ENCODE measurements around the gene ATP6V0E2.

Gene ATP6V0E2

DNA sequence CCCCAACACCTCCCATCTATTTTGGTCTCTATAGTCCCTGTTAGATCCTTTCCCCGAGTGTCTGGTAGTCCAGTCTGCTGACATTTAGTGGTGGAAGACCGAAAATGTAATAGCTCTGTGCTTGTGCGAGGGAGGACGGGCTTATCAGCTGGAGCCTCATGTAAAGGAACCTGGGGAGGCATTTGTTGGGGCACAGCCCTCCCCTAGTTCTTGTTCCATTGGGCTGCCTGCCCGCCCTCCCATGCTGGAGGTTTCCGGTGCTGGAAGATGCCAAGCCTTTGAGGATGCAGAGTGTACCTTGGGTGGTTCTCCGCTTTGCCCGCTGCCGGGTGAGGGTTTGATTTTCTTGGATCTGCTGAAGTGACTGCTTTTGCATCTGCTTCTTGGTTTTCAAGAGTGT, 30.2 kb upstream of the ATP6V0E2 start:
- no peaks in the 10 kb centered on the region for H3K4me1 ChIP-seq (ENCODE audit: insufficient read depth, insufficient read length)
- TF ChIP-seq YY1 (IDR thresholded peaks at IDR 0.05; ENCODE audit: insufficient read depth, insufficient read length) (no peak), ZNF274 (IDR thresholded peaks at IDR 0.05; ENCODE audit: low read depth, low read length) (no peak), SUZ12 (IDR thresholded peaks at IDR 0.05; ENCODE audit: extremely low read depth, insufficient read depth, insufficient read length) (no peak)

DNA sequence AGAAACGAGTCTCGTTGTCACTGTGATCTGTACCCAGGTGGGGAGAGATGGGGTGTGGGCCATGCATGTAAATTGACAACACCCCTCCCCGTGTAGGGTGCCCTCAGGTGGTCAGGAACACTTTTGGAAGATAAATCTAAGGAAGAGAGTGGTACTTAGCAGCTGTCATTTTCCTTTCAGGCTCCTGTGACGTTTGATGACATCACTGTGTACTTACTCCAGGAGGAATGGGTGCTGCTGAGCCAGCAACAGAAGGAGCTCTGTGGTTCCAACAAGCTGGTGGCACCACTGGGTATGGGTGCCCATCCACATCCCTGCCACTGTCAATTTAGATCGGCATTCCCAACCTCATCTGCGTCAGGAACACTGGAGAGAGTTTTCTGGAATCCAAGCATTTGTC, 29.3 kb upstream of the ATP6V0E2 start:
- H3K4me1 ChIP-seq (ENCODE audit: insufficient read depth, insufficient read length): no peaks in the 10 kb centered on the region
- TF ChIP-seq ZNF274 (IDR thresholded peaks at IDR 0.05; ENCODE audit: low read depth, low read length) (no peak), YY1 (IDR thresholded peaks at IDR 0.05; ENCODE audit: insufficient read depth, insufficient read length) (no peak), SUZ12 (IDR thresholded peaks at IDR 0.05; ENCODE audit: extremely low read depth, insufficient read depth, insufficient read length) (no peak)
- no peak for DNase-seq (ENCODE audit: low read depth, low spot score)
- no peak overlapping the region for H3K9ac ChIP-seq (ENCODE audit: insufficient read length, low read depth)
- no peaks in the 10 kb centered on the region for H3K9me3 ChIP-seq (ENCODE audit: insufficient read depth, low read length)
- H3K36me3 ChIP-seq (ENCODE audit: insufficient read depth, insufficient read length, low read length): no peaks in the 10 kb centered on the region
- H3K4me3 ChIP-seq (ENCODE audit: insufficient read length, low read depth): no peak overlapping the region
- no peaks in the 10 kb centered on the region for H3K27me3 ChIP-seq (ENCODE audit: insufficient read depth, insufficient read length)

More for the DNA sequence above, 30.2 kb upstream of the ATP6V0E2 start:
- no peak for DNase-seq (ENCODE audit: low read depth, low spot score)
- H3K27me3 ChIP-seq (ENCODE audit: insufficient read depth, insufficient read length): no peaks in the 10 kb centered on the region
- H3K4me3 ChIP-seq (ENCODE audit: insufficient read length, low read depth): no peak overlapping the region
- no peak overlapping the region for H3K9ac ChIP-seq (ENCODE audit: insufficient read length, low read depth)
- H3K36me3 ChIP-seq (ENCODE audit: insufficient read depth, insufficient read length, low read length): no peaks in the 10 kb centered on the region
- no peaks in the 10 kb centered on the region for H3K9me3 ChIP-seq (ENCODE audit: insufficient read depth, low read length)

DNA sequence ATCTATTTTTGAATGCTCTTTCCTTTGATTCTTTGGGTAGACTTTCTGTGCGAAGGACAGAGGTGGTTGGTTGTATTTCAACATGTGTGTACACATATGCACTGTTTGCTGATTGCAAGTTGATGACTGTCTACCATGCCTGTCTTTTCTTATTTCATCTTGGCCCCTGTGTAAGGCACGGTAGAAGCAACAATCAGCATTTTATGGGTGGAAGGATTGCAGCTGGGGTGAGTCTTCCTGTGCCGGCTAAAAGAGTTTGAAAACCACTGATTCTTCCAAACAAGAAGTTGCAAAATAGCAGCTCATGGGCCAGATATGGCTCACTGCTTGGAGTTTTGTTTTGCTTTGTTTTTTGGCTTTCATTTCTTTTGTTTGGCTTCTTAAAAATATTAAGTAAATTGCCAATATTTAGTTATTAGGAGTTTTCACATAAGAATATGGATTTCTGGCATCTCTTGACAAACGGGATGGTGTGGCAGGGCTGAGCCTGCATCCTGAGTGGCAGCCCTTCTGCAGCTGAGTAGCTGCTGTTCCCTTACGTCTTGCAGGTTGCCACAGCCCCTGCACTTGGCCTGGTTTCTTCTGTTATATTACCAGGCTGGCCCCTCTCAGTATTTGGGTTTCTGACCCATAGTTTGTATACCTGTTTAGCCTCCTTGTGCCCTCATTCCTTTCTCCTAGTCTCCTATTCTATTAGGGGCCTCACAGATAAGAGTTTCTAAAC, 28.4 kb upstream of the ATP6V0E2 start:
- no peaks in the 10 kb centered on the region for H3K9me3 ChIP-seq (ENCODE audit: insufficient read depth, low read length)
- TF ChIP-seq SUZ12 (IDR thresholded peaks at IDR 0.05; ENCODE audit: extremely low read depth, insufficient read depth, insufficient read length) (no peak), YY1 (IDR thresholded peaks at IDR 0.05; ENCODE audit: insufficient read depth, insufficient read length) (no peak), ZNF274 (IDR thresholded peaks at IDR 0.05; ENCODE audit: low read depth, low read length) (no peak)
- H3K36me3 ChIP-seq (ENCODE audit: insufficient read depth, insufficient read length, low read length): no peaks in the 10 kb centered on the region
- no peak for DNase-seq (ENCODE audit: low read depth, low spot score)
- no peaks in the 10 kb centered on the region for H3K4me1 ChIP-seq (ENCODE audit: insufficient read depth, insufficient read length)
- no peaks in the 10 kb centered on the region for H3K27me3 ChIP-seq (ENCODE audit: insufficient read depth, insufficient read length)
- H3K4me3 ChIP-seq (ENCODE audit: insufficient read length, low read depth): no peak overlapping the region
- H3K9ac ChIP-seq (ENCODE audit: insufficient read length, low read depth): no peak overlapping the region

DNA sequence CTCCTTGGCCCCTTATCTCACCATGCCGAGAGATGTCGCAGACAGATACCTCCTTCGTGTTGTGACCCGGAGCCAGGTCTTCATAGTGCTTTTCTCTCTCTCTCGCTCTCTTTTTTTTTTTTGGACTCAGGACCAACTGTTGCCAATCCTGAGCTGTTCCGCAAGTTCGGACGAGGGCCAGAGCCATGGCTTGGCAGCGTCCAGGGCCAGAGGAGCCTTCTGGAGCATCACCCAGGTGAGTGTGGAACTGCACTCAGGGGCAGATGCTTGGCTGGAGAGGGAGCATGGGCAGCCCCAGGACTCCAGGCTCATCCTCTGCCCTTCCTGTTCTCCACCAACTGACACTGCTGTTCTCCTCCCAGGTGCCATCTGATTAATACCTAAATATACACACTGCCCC, 27.7 kb upstream of the ATP6V0E2 start:
- Histone ChIP-seq H3K4me1 (ENCODE audit: insufficient read depth, insufficient read length) (no peaks in the 10 kb centered on the region), H3K36me3 (ENCODE audit: insufficient read depth, insufficient read length, low read length) (no peaks in the 10 kb centered on the region), H3K9ac (ENCODE audit: insufficient read length, low read depth) (no peak overlapping the region), H3K4me3 (ENCODE audit: insufficient read length, low read depth) (no peak overlapping the region), H3K9me3 (ENCODE audit: insufficient read depth, low read length) (no peaks in the 10 kb centered on the region), H3K27me3 (ENCODE audit: insufficient read depth, insufficient read length) (no peaks in the 10 kb centered on the region)
- DNase-seq (ENCODE audit: low read depth, low spot score): no peak
- TF ChIP-seq SUZ12 (IDR thresholded peaks at IDR 0.05; ENCODE audit: extremely low read depth, insufficient read depth, insufficient read length) (no peak), YY1 (IDR thresholded peaks at IDR 0.05; ENCODE audit: insufficient read depth, insufficient read length) (no peak), ZNF274 (IDR thresholded peaks at IDR 0.05; ENCODE audit: low read depth, low read length) (no peak)

DNA sequence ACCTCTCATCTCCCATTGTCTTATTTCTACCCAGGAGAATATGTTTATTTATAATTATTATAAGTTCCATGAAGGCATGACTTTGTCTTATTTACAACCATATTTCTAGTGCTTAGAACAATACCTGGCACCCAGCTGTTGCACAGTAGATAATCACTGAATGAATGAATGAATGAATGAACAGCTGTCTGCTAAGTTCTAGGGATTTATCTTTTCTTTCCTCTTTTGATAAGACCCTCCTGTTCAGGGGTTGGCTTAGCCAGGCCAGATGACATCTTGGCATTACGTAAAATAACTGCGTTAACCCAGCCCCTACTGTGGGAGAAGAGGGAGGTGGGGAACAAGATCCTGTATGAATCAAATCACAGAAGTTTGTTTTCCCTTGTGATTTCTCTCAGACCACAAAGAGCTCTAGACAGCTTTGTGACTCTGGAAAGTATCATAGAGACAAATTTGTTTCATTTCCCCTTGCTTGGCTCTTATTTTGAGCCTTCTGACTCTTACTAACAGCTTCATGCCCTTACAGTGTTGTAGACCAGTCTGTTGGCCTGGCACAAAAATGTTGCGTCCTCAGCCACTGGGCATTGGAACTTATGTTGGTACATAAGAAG, 27.2 kb upstream of the ATP6V0E2 start:
- H3K9me3 ChIP-seq (ENCODE audit: insufficient read depth, low read length): no peaks in the 10 kb centered on the region
- DNase-seq (ENCODE audit: low read depth, low spot score): no peak
- H3K4me1 ChIP-seq (ENCODE audit: insufficient read depth, insufficient read length): no peaks in the 10 kb centered on the region
- no peaks in the 10 kb centered on the region for H3K36me3 ChIP-seq (ENCODE audit: insufficient read depth, insufficient read length, low read length)
- no peak overlapping the region for H3K4me3 ChIP-seq (ENCODE audit: insufficient read length, low read depth)
- no peaks in the 10 kb centered on the region for H3K27me3 ChIP-seq (ENCODE audit: insufficient read depth, insufficient read length)
- no peak for TF ChIP-seq YY1 (IDR thresholded peaks at IDR 0.05; ENCODE audit: insufficient read depth, insufficient read length)
- no peak for TF ChIP-seq ZNF274 (IDR thresholded peaks at IDR 0.05; ENCODE audit: low read depth, low read length)
- no peak for TF ChIP-seq SUZ12 (IDR thresholded peaks at IDR 0.05; ENCODE audit: extremely low read depth, insufficient read depth, insufficient read length)
- H3K9ac ChIP-seq (ENCODE audit: insufficient read length, low read depth): no peak overlapping the region

DNA sequence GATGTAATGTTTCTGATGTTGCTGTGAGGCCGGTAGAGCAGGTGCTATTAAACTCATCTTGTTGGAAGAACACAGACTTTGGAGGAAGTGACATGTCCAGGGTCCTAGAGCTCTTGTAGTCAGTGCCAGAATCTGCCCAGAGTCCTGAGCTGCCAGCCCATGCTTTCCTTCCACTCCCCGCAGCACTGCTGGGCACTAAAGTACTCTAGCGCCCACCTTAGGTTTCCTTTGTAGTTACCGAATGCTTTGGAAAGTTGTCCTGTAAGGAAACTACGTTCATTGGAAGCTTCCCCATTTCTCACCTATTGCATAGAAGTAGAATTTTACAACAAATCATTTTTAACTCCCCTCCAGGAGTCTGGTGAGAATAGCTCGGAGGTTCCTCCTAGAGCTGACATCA, 24.6 kb upstream of the ATP6V0E2 start:
- DNase-seq (ENCODE audit: low read depth, low spot score): no peak
- H3K4me1 ChIP-seq (ENCODE audit: insufficient read depth, insufficient read length): no peaks in the 10 kb centered on the region
- no peak for TF ChIP-seq SUZ12 (IDR thresholded peaks at IDR 0.05; ENCODE audit: extremely low read depth, insufficient read depth, insufficient read length)
- TF ChIP-seq YY1 (IDR thresholded peaks at IDR 0.05; ENCODE audit: insufficient read depth, insufficient read length): no peak
- no peak for TF ChIP-seq ZNF274 (IDR thresholded peaks at IDR 0.05; ENCODE audit: low read depth, low read length)

DNA sequence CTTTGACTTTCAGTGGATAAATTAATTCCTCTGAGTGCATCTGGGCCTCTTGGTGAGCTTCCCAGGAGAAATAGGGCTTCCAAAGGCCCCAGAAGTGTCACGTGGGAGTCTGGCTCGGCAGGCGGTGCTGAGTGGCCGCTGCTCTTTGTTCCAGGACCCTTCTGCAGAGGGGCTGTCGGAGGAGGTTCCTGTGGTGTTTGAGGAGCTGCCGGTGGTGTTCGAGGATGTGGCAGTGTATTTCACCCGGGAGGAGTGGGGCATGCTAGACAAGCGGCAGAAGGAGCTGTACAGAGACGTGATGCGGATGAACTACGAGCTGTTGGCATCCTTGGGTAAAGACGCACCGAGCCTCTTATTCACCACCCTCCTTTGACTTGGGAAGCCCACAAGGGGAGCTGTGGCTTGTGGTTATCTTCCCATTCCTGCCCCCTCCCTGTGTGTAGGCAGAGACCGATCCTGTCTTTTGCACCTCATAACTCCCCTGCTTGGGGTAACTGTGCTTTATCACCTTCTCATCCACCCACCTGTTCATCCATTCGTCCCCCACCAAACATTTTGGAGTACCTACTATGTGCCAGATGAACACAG, 23.7 kb upstream of the ATP6V0E2 start:
- Histone ChIP-seq H3K9me3 (ENCODE audit: insufficient read depth, low read length) (no peaks in the 10 kb centered on the region), H3K4me1 (ENCODE audit: insufficient read depth, insufficient read length) (peaks cover 2% of the 10 kb centered on the region), H3K9ac (ENCODE audit: insufficient read length, low read depth) (no peak overlapping the region), H3K27me3 (ENCODE audit: insufficient read depth, insufficient read length) (no peaks in the 10 kb centered on the region), H3K36me3 (ENCODE audit: insufficient read depth, insufficient read length, low read length) (no peaks in the 10 kb centered on the region), H3K4me3 (ENCODE audit: insufficient read length, low read depth) (no peak overlapping the region)
- DNase-seq (ENCODE audit: low read depth, low spot score): no peak
- TF ChIP-seq YY1 (IDR thresholded peaks at IDR 0.05; ENCODE audit: insufficient read depth, insufficient read length) (no peak), SUZ12 (IDR thresholded peaks at IDR 0.05; ENCODE audit: extremely low read depth, insufficient read depth, insufficient read length) (no peak), ZNF274 (IDR thresholded peaks at IDR 0.05; ENCODE audit: low read depth, low read length) (no peak)

More for the DNA sequence above, 24.6 kb upstream of the ATP6V0E2 start:
- Histone ChIP-seq H3K4me3 (ENCODE audit: insufficient read length, low read depth) (no peak overlapping the region), H3K9me3 (ENCODE audit: insufficient read depth, low read length) (no peaks in the 10 kb centered on the region), H3K27me3 (ENCODE audit: insufficient read depth, insufficient read length) (no peaks in the 10 kb centered on the region), H3K9ac (ENCODE audit: insufficient read length, low read depth) (no peak overlapping the region), H3K36me3 (ENCODE audit: insufficient read depth, insufficient read length, low read length) (no peaks in the 10 kb centered on the region)

All from NT2/D1 (cell line).